GM19395 (cell line): ENCODE measurements around the gene RPL3.

ENCODE experiments used
- ATAC-seq: cut with Tn5 transposase; IDR thresholded peaks from one replicate; pipeline ENCODE4 v1.9.1; 2021; ENCODE audit warnings: mild to moderate bottlenecking, moderate library complexity; ENCODE audit not compliant: unreplicated experiment

Gene RPL3

DNA sequence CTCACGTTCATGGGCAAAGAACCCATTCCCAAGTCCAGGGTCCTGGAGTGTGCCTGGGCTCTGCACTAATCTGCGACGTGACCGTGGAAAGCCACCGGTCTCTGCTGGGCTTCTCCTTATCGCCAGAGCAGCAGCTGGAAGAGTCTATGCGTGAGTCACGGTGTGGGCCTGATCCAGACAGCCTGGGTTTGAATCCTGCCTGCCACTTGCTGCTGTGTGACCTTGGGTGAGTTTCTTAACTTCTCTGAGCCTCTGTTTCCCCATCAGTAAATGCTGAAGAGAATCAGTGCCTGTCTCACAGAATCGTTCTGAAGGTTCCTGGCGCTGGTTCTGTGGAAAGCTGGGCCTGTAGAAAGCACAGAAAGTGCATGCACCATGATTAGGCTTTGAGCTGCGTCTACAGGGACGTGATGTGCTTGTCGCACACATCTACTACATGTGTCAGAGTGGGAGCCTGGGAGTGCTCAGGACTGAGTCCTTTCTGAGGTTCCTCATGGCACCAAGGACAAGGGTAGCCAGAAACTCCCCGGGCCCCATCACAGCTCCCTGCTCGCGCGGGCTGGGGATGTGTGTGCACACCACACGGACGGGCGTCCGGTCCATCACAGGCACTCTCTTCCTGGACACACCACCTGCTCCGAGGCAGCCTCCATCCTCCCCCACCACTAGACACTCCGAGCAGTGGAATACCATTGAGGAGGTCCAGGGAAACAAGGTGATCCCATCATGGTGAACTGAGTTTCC, 54.1 kb downstream of the RPL3 start:
- no peak for ATAC-seq

DNA sequence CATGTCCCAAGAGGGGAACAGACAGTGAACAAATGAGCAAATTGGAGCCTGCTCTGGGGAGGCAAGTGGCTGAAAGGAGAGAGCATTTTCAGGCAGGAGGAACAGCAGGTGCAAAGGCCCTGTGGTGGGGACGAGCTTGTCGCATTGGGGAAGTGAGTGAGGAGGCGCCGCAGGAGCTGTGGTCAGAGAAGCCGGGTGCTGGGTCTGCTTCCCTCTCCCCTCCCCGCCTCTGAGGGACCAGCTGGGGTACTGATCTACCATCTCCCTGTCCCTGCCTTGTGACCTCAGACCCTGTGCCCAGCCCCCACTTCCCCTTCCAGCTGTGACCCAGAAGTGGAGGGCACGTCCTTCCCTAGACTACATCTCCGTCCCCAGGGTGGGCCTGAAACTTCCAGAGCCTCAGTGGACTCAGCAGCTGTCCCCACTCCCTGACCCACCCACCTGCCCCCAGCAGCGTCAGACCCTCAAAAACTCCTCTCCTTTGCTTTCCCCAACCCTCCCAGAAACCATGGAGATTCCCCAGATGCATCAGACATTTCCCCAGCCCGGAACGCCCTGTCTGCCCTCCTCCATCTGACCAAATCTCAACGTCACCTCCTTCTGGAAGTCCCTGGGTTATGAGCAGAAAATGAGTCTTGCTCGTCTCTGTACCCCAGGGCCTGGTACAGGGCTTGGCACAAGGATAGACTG, 54.9 kb downstream of the RPL3 start:
- ATAC-seq = no peak

DNA sequence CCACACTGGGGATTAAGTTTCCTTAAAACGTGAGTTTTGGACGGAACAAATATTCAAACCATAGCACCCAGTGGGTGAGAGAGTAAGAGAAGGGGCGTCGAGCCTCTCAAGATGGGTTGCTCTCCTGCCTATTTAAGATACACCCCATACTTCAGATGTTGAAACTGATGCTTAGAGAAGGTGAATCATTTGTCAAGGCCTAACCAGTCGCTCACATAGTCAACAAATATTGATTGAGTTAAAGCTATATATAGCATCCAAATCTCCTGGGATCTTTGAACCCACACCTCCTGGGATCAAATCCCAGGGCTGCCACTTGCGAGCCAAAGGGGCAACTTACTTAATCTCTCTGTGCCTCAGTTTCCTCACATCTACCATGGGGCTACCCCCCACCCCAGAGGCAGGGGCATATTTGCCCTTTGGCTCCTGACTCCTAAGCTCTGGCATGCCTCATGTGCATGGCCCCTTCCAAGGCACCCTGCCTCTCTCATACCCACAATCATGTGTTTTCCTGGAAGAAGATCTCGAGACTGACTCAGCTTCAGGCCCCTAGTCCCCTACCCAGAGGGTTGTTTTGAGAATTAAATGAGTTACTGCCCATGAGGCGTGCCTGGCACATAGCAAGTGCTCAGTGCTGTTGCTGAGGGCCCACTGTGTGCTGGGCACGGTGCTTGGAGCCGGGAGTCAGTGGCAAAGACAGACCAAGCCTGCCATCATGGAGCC, 55.6 kb downstream of the RPL3 start:
- ATAC-seq = no peak
